ENCODE data around the gene NDE1.

Gene NDE1

DNA sequence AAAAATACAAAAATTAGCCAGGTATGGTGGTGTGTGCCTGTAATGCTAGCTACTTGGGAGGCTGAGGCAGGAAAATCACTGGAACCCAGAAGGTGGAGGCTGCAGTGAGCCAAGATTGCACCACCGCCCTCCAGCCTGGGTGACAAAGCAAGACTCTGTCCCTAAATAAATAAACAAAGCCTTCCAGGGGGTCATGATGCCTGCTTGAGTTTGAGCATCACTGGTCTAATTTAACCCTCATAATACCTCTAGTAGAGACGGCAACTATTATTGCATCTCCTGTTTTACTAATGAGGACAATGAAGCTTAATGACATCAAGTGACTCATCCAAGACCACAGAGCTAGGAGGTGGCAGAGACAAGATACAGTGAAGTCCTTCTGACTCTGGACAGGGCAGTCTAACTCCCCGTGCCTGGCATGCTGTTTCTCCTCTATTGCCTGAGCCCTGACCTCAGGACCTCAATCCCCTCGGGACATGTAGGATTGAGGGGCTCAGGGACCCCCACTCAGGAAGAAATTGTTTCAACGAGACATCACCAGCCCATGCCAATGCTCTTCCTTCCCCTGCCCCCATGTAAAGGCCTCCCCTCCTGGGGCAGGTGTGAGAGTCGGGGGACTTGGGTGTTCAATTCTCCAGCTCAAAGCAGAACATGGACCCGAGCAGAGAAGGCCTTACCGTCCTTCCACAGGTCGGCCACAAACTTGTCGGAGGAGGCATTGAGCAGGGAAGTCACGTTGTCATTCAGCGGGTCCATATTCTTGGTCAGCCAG is 102.9 kb downstream of the NDE1 start:
- DNase-seq (ENCODE audit: low read depth, low spot score): no peak
- no peak overlapping the region for H3K4me3 ChIP-seq (ENCODE audit: low read length)

DNA sequence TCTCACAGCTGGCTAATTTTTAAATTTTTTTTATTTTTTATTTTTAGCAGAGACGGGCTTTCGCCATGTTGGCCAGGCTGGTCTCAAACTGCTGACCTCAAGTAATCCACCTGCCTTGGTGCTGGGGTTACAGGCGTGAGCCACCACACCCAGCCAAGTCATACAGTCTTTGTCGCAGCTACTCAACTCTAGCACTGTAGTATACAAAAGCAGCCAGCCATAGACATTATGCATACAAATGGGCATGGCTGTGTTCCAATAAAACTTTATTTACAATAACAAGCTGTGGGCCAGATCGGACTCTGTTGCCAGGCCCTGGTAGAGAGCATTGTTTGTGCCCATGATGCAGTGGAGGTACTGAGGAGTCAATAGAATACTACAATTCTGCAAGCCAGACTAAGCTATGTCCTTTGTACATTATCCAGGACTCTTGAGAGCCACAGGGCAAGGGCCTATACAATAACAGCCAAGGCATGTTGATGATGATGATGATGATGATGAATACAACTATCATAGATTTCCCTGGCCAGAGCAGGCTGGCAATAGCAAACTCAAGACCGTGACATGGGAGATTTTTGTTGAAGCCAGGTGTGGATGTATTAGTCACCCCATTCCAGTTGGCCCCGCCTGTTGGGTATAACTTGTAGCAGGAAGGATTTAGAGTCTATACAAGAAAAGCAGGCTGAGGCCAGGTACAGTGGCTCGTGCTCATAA is 104.9 kb downstream of the NDE1 start:
- no peak overlapping the region for H3K4me3 ChIP-seq (ENCODE audit: low read length)
- no peak for DNase-seq (ENCODE audit: low read depth, low spot score)

- no peak for DNase-seq (ENCODE audit: low read depth, low spot score)
- no peak overlapping the region for H3K4me3 ChIP-seq (ENCODE audit: low read length)
Measured at GRCh38 chr16:15757077-15757386, 107.0 kb downstream of the NDE1 start.

- DNase-seq (ENCODE audit: low read depth, low spot score): peak; percentile 38
- no peak overlapping the region for H3K4me3 ChIP-seq (ENCODE audit: low read length)
Measured at GRCh38 chr16:15757630-15758251, 107.7 kb downstream of the NDE1 start.

GRCh38 chr16:15759070-15759469 is 109.0 kb downstream of the NDE1 start:
- H3K4me3 ChIP-seq (ENCODE audit: low read length): no peak overlapping the region
- no peak for DNase-seq (ENCODE audit: low read depth, low spot score)

- no peak overlapping the region for H3K4me3 ChIP-seq (ENCODE audit: low read length)
- no peak for DNase-seq (ENCODE audit: low read depth, low spot score)
Measured at GRCh38 chr16:15760129-15760528, 110.1 kb downstream of the NDE1 start.

- no peak overlapping the region for H3K4me3 ChIP-seq (ENCODE audit: low read length)
- DNase-seq (ENCODE audit: low read depth, low spot score): no peak
Measured at GRCh38 chr16:15764112-15764511, 114.1 kb downstream of the NDE1 start.

DNA sequence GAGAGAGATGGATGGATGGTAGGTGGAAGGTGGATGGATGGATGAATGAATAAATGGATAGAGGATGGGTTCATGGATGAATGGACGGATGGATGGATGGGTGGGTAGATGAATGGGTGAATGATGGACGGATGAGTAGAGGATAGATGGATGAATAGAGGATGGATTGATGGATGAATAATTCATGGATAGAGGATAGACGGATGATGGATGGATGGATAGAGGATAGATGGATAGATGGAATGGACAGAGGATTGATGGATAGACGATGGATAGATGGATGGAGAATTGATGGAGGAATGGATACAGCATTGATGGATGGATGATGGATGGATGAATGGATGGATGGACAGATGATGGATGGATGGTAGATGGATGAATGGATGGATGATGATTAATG is 115.1 kb downstream of the NDE1 start:
- H3K4me3 ChIP-seq (ENCODE audit: low read length): no peak overlapping the region

DNA sequence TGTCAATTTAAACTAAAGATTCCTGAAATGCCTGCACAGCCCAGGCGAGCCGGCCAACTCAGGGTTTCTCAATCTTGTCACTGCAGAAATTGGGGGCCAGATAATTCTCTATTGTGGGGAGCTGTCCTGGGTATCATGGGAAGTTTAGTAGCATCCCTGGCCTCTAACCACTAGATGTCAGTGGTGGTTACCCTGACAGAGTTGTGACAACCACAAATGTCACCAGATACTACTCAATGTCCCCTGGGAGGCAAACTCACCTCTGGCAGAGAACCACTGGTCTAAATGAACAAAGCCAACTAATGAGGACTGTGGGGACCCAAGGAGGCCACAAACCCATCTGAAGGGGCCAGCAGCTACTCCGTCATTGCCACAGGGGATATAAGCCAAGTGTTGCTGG is 115.8 kb downstream of the NDE1 start:
- DNase-seq (ENCODE audit: low read depth, low spot score): peak; percentile 31
- H3K4me3 ChIP-seq (ENCODE audit: low read length): no peak overlapping the region

More for the DNA sequence above, 115.1 kb downstream of the NDE1 start:
- DNase-seq (ENCODE audit: low read depth, low spot score): no peak

DNA sequence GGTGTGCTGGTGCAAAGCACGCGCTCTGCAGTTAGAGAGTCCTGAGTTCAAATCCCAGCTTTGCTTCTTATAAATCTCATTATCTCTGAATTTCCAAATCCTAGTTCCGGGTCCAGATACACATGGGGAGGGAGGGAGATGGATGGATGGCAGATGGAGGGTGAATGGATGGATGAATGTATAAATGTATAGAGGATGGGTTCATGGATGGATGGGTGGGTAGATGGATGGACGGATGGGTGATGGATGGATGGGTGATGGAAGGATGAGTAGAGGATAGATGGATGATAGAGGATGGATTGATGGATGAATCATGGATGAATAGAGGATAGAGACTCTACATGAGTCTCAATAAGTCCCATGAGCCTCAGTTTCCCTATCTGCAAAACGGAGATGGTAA is 116.9 kb downstream of the NDE1 start:
- H3K4me3 ChIP-seq (ENCODE audit: low read length): no peak overlapping the region
- no peak for DNase-seq (ENCODE audit: low read depth, low spot score)

DNA sequence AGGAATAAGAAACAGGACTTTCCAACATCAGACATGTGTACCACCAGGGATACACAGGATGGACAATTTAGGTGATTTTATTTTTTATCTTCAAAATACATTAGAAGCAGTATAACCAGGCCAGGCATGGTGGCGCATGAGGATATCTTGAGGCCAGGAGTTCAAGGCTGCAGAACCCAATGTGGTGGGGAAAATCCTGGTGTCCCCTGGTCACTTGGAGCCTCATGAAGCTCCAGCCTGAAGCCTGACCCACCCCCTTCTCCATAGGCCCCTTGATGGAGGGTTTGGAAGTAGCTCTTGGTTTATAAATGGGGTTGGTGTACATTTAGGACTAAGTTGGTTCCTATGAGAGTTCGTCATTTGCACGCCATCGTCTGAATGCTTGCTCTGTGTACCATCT is 118.2 kb downstream of the NDE1 start:
- no peak overlapping the region for H3K4me3 ChIP-seq (ENCODE audit: low read length)
- DNase-seq (ENCODE audit: low read depth, low spot score): no peak

DNA sequence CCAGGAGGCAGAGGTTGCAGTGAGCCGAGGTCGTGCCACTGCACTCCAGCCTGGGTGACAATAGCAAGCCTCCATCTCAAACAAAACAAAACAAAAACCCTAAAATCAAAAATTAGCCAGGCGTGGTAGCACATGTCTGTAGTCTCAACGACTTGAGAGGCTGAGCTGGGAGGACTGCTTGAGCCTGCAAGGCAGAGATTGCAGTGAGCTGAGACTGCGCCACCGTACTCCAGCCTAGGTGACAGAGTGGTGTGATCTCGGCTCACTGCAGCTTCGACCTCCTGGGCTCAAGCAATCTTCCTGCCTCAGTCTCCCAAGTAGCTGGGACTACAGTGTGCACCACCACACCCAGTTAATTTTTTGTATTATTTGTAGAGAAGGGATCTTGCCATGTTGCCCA is 119.2 kb downstream of the NDE1 start:
- H3K4me3 ChIP-seq (ENCODE audit: low read length): no peak overlapping the region
- no peak for DNase-seq (ENCODE audit: low read depth, low spot score)

GRCh38 chr16:15770107-15770506 is 120.1 kb downstream of the NDE1 start:
- no peak overlapping the region for H3K4me3 ChIP-seq (ENCODE audit: low read length)
- DNase-seq (ENCODE audit: low read depth, low spot score): no peak

DNA sequence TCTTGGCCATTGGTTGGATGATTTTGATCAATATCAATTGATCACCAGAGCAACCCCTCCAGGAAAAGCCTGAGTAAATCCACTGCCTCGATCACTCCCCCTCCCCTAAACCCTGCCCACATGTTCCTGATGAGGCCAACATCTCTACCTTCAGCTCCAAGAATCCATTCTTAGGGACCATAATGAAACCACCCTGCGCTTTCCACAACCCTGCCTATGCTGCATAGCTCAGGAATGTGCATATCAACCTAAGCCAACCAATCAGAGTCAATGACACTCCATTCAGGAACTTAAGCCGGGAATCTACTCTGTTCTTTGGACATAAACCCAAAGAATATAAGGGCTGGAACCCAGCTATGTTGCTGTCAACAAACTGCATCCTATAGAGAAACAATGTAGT is 120.5 kb downstream of the NDE1 start:
- no peak for DNase-seq (ENCODE audit: low read depth, low spot score)
- no peak overlapping the region for H3K4me3 ChIP-seq (ENCODE audit: low read length)

- DNase-seq (ENCODE audit: low read depth, low spot score): no peak
- no peak overlapping the region for H3K4me3 ChIP-seq (ENCODE audit: low read length)
Measured at GRCh38 chr16:15771694-15772093, 121.6 kb downstream of the NDE1 start.

- no peak for DNase-seq (ENCODE audit: low read depth, low spot score)
- H3K4me3 ChIP-seq (ENCODE audit: low read length): no peak overlapping the region
Measured at GRCh38 chr16:15772579-15773293, 122.7 kb downstream of the NDE1 start.

GRCh38 chr16:15773968-15774367 is 123.9 kb downstream of the NDE1 start:
- DNase-seq (ENCODE audit: low read depth, low spot score): no peak
- no peak overlapping the region for H3K4me3 ChIP-seq (ENCODE audit: low read length)

DNA sequence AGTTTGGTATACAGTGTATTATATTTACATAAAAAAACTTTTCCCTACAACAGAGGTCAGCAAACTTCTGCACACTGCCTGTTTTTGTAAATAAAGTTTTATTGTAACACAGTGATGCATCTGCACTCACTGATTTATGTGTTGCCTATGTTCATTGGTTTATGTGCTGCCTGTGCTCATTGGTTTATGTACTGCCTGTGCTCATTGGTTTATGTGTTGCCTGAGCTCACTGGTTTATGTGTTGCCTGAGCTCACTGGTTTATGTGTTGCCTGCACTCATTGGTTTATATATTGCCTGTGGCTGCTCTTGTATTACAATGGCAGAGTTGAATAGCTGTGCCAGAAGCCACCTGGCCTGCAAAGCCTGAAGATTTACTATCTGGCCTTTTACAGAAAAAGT is 125.2 kb downstream of the NDE1 start:
- H3K4me3 ChIP-seq (ENCODE audit: low read length): no peak overlapping the region
- DNase-seq (ENCODE audit: low read depth, low spot score): peak; percentile 65

DNA sequence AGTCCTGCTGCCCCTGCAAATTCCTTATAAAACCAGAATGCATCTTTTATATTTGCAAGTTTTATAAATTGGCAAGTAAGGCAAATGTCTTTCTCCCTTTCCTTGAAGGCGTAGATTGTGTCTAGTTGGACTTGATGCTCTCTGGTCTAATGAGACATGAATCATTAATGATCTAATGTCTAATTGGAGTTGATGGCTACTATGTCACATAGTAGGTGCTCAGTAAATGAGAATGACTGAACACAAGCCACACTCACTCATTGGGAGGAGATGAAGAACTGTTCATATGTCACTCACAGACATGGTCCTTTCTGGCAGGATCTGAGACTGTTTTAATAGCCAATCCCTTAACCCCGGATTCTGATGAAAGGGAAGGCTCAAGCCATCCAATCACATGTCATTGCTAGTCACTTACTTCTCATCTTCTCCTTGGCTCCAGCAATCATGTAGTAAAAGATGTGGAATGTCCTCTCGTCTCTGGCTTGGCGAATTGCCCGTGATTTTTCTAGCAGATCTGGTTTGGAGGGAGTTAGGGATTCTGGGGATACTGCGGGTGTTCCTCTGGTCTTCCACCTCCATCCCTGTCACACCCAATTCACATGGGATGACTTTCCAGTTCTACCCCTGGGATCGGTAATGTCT is 125.7 kb downstream of the NDE1 start:
- DNase-seq (ENCODE audit: low read depth, low spot score): no peak
- no peak overlapping the region for H3K4me3 ChIP-seq (ENCODE audit: low read length)
